GM18526 (cell line): ENCODE measurements around the gene PYGO2.

Experiments
- POLR2A ChIP-seq: IDR thresholded peaks from 3 replicates; pipeline ENCODE4 v1.6.1; 2011; ENCODE audit not compliant: insufficient read length; ENCODE audit errors: extremely low read depth

The PYGO2 gene

DNA sequence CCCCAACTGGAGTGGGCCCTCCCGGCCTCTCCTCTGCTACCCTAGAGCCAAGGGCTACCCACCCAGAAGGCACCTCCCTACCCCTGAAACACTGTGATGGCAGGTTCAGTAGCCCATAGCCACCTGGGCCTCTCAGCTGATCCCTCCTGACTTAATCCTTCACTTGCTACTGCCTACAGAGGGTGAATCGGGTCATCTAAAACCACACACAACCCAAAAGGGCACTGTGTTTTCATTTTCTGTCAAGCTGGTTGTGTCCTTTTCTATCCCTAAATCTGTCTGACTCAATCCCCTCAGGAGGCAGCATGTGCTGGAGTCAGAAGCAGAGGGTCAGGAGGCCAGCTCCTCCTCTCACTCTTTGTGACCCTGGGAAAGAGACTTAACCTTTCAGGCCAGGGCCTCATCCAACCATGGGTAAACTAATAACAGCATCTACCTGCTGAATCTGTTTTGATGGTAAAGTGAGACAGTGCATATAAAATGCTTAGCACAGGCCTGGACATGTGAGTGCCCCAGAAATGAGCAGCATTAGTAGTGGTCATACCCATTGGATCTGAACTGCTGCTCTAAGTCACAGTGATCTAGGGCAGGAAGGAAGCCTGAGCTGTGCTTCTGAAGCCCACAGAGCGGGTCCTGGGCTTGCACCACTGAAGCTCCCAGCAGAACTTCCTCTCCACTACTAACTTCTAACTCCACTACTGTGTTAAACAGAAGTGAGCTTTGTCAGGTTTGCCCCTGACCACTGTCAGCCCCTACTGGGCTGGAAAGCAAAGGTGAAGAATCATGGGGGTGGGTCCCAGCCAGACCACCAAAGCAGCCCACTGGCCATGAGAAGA, 36.0 kb downstream of the PYGO2 start:
- no peak for TF ChIP-seq POLR2A

DNA sequence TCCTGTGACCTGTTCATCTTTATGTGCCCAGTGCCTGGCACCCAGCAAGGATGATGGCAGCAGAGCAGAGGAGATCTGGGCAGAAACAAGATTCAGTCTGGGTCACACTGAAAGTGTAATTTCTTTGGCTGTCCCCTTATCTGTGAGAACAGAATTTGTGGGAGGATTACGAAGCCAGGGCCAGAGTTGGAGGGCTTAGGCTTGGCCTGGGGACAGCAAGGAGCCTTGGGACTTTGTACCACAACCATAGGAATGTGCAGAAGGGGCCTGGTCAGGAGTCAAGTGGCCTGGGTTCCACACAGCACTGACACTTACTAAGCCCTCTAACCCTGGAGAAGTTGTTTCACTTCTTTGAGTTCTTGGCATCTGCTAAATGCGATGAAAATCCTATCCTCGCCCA, 37.9 kb downstream of the PYGO2 start:
- TF ChIP-seq POLR2A = no peak

DNA sequence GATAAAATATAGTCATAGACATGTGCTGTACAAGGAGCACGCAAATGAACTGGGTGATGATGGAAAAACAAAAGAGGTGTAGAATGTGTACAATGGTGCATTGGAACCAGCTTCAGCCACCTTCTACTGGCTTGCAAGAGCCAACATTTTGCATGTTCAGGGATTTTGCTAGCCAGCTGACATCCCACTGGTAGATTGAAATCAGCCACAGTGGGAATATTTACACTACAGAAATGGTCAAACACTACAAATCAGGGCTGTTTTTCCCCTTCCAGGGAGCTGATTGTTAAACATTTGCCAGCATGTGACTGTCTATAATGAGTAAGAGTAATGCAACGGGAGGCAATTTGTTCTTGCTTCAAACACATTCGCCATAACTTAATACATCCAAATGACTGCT, 48.3 kb downstream of the PYGO2 start:
- TF ChIP-seq POLR2A = no peak

DNA sequence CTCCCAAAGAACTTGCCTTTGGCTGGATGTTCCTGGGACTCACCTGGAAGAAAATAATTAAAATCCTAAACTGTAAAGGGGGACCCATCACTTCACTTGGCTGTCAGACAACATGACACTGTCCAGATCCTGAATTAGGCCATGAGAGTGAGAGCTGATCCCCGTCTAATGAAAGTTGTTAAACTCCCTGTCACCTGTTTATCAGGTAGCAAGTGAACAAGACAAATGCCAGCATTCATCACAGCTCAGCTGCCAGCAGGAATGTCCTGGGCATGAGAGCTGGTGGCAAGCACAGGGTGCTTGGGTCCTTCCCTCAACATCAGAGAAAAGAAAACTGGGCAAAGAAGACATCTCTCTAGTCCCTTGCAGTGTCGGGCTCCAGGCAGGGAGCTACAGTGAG, 48.8 kb downstream of the PYGO2 start:
- TF ChIP-seq POLR2A = no peak

DNA sequence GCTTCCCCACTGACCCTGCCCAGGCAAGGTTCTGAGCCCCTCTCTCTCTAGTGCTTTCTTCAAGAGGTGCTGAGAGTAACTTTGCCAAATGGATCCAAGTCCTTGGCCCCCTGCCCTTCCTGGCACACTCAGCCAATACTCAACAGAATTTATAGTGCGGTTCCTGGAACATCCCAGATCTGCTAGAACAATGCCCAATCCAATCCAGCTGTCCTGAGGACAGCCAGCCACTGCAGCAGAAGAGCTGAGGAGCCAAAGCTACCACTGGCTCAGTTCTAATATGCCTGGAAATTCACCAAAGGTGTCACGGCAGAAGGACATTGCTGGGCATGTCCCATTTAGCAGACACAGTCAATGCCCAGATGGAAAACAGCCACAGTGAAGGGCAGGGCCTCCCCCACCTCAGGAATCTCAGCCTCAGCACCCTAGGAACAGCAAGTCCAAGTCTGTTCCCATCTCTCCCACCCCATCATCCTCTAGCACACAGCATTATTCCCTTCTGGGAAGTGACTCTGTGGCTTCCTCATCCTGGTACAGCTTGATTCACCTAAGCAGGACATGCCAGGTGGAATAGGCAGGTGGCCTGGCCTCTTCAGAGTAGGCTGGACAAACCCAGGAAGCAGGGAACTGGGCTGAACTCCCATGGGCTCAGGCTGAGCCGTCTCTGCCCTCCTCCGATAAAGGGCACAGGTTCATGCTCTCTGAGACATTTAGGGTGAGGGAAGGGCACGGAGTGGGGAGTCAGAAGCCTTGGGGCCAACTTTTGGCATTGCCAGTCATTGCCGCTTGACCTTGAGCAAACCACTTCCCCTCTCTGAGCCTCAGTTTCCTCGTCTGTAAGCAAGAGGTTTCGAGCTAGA, 49.7 kb downstream of the PYGO2 start:
- TF ChIP-seq POLR2A = no peak

DNA sequence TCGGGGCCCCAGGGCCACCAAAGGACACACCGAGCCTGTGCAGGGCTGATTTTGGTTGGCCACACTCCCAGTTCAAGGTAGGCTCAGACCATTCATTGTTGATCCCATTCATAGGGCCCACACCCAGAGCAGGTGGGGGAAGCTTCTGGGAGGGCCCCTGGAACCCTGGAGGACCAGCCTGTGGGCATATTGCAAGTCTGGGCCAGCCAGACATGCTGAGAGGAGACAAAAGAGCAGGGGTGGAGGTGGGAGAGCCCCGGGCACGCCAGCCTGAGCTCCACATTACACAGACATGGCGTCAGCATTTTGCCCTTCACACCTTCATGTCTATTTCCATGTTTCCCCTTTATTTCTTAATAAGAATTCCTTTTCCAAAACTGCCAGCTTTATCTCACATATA, 50.7 kb downstream of the PYGO2 start:
- no peak for TF ChIP-seq POLR2A

DNA sequence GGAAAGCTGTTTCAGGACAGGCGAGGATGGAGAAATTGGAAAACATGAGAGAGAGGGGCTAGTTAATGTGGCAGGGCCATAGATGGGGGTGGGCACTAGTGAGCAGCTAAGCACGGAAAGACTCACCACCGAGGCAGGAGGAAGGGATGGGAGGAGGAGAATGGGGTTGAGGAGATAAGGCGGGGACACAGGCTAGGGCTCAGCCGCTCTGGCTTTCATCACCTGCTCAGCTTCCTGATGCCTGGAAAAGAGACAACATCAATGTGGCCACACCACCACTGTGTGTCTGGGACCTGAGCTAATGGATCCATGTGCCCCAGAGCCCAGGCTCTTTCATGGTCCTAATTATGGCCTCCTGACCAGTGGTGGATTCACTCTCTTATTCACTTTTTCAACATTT, 52.6 kb downstream of the PYGO2 start:
- no peak for TF ChIP-seq POLR2A
